NCI-H2196 (cell line): ENCODE results near the gene CLTC.

Experiments
- DNase-seq: peaks from one replicate; lab custom pipeline; 2025; ENCODE audit not compliant: unreplicated experiment; lab: John Stamatoyannopoulos, UW

CLTC gene

DNA sequence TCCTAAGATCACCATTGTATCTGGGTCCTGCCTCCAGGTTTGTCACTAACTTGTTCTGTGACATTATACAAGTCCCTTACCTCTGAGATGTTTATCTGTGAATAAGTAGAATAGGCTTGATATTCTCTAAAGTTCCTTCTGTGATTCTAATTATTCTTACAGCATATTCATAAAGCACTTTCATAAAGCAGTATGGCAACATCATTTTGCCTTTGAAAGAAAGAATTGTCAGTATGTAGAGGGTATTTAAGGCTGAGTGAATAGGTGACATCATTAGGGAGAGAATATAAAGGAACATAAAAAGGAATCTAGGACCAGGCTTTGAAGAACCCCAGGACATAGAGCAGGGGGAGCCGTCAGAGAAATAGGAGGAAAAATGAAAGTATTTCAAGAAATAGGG is 103.3 kb downstream of the CLTC start:
- DNase-seq, result no peak

DNA sequence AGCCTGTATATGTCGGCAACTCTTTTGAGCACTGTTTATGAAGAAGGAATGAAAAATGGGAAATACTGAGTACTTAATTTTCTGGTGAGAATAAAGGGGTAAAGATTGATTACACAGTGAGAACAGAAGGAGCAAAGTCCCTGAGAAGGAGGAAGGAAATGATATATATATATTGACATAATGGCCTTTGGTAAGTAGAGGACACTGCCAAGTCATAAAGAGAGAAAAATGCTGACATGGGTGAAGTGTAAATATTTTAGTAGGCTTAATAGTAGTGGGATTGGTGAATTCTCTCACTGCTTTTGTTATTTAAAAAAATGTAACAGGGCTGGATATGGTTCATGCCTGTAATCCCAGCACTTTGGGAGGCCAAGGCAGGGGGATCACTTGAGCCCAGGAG is 103.9 kb downstream of the CLTC start:
- no peak for DNase-seq

DNA sequence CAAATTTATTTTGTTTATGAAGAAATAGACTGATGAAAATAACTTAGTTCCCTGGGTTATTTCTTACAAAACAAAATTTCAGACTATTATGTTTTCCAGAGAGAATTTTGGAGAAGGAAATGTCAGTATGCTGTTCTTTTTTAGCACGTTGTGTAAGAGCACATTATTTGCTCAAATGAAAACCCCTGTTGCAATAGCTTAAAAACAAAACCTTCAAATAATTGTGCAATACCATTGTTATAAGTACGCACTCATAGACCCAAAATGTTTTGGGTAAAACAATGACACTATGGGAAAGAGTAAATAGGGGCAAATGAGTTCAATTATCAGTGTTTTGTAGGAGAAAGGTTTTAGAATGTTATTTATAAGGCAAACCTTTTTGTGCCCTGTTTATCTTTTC is 106.0 kb downstream of the CLTC start:
- no peak for DNase-seq

DNA sequence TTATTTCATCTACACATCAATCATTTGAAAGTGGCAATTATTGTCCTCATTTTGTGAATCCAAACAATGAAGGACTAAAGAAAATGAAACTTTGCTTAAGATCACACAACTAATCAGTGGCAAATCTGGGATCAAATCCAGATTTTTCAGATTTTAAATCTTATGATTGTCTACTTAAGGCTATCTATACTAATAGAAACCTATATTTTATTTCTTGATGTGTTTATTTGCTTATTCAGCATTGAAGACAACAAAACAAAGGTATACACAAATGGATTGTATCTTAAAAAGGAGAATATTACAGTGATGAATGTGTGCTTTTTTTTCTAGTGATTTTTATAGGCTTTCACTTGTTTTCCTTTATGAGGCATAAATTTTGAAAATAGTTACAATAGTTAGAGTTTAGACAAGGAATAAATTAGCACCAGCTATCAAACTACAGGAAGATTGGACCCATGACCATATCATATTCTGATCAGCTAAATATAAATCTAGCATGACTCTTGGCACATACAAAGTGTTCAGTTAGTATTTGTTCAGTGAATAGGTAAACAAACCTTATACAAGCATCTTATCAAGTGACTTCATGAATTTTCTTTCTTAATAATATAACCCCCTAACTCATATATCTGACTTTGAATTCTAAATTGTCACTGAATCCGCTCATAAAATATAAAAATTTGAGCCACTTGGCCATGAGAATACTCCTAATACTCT is 108.3 kb downstream of the CLTC start:
- DNase-seq, result no peak

DNA sequence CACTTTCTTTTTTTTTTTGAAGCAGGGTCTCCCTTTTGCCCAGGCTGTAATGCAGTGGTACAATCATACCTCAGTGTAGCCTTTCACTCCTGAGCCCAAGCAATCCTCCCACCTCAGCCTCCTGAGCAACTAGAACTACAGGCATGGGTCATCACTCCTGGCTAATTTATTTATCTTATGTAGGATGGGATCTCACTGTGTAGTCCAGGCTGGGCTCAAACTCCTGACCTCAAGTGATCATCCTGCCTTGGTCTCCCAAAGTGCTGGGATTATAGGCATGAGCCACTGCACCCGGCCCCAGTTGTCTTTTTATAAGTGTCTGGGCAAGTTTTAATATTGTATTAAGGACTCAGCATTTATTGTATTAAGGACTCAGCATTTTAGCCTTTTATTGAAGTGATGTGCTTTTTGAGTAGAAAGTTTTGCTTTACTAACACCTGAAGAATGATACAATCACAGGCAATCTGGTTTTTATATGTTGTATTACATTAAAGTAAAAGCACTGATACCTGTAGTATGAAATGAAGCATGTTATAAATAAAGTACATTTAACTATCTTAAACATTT is 110.7 kb downstream of the CLTC start:
- no peak for DNase-seq

DNA sequence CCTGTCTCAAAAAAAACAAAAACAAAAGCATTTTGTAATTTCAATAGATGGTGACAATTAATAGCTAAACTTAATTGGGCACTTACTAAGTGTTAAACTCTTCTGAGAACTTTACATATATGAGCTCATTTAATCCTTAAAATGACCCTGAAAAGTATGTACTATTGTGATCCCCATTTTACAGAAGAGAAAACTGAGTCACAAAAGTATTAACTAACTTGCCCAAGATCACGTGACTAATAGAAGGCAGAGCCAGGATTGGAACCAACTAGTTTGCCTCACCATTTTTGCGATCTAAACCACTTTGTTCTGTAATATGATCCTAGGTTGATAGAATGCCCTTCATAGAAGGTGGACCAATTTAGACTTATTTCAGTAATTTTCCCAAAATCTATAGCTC is 114.0 kb downstream of the CLTC start:
- no peak for DNase-seq

DNA sequence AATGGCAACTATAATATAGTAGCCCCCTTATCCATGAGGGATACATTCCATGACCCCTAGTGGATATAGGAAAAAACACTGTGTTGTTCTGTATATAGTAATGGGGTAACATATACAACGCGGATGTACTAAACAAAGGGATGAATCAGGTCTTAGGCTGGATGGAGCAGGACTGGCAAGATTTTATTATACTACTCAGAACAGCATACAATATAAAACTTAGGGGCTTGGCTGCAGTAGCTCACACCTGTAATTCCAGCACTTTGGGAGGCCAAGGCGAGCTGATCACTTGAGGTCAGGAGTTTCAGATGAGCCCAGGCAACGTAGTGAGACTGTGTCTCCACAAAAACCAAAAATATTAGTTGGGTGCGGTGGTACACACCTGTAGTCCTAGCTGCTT is 114.5 kb downstream of the CLTC start:
- DNase-seq, result no peak

- DNase-seq, result no peak
Measured at GRCh38 chr17:59737324-59737723, 117.6 kb downstream of the CLTC start.

DNA sequence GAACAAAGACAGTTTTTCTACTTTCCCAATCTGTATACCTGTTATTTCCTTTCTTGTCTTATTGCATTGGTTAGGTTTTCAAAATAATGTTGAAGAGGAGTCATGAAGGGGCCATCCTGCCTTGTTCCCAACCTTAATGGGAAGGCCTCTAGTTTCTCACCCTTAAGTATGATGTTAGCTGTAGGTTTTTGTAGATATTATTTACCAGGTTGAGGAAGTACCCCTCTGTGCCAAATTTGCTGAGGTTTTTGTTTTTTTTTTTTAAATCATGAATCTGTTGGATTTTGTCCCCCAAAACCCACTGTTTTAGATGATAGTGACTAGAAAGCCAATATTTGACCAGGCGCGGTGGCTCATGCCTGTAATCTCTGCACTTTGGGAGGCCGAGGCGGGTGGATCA is 124.1 kb downstream of the CLTC start:
- no peak for DNase-seq

GRCh38 chr17:59745040-59745439 is 125.3 kb downstream of the CLTC start:
- DNase-seq, result no peak
